Activated CD8-positive, alpha-beta memory T cell treated with anti-CD3 and anti-CD28 coated beads, Interleukin-2, amount 10 ng/mL, durations not matched to agents 7 days and 5 days (primary cell): ENCODE results near the gene TSPAN11. TPM values are rescaled to one million over a fixed set of nuclear protein-coding genes. Genes with fewer than 3 reads are reported as not detected.

Experiments used
- ATAC-seq: fragments of 150-1000 bp; cut with Tn5 transposase; one replicate; pipeline ENCODE4 v1.10.0; 2021; ENCODE audit warnings: moderate library complexity
- CTCF ChIA-PET: fragments of 350-600 bp; sonication (Branson Sonifier 250); formaldehyde crosslinking; loops from one replicate; lab custom pipeline; 2021; ENCODE audit warnings: antibody characterized with exemption; lab: Charles Lee
- DNase-seq: peaks from one replicate; pipeline ENCODE4 v3.0.0-alpha.2; 2020
- H3K27ac Mint-ChIP-seq: one replicate; pipeline ENCODE4 v1.8.0; 2021; ENCODE audit warnings: mild to moderate bottlenecking, mixed read lengths
- H3K27me3 Mint-ChIP-seq: one replicate; pipeline ENCODE4 v1.8.0; 2021; ENCODE audit warnings: mixed read lengths
- H3K36me3 Mint-ChIP-seq: one replicate; pipeline ENCODE4 v1.8.0; 2021; ENCODE audit warnings: mild to moderate bottlenecking, mixed read lengths
- H3K4me1 Mint-ChIP-seq: one replicate; pipeline ENCODE4 v1.8.0; 2021; ENCODE audit warnings: mixed read lengths
- H3K4me3 Mint-ChIP-seq: one replicate; pipeline ENCODE4 v1.8.0; 2021; ENCODE audit warnings: mild to moderate bottlenecking, moderate library complexity, mixed read lengths
- H3K9me3 Mint-ChIP-seq: one replicate; pipeline ENCODE4 v1.8.0; 2022; ENCODE audit warnings: low read depth, mixed read lengths
- total RNA-seq, 2 experiments: library from RNA; stranded (reverse); gene quantifications; one replicate each; pipeline ENCODE4 v1.2.3, GENCODE V29; 2021

TSPAN11 gene
- total RNA-seq, 2 experiments from 2014 or later: not detected

GRCh38 chr12:30900351-30900750, 26.2 kb upstream of the TSPAN11 start:
- Mint-ChIP-seq H3K27me3 (peaks cover 4% of the 10 kb centered on the region), H3K36me3 (no peaks in the 10 kb centered on the region), H3K9me3 (no peaks in the 10 kb centered on the region), H3K4me1 (no peaks in the 10 kb centered on the region), H3K27ac (no peak overlapping the region), H3K4me3 (no peak overlapping the region)
- CTCF ChIA-PET: no interaction called here
- ATAC-seq: no peak
- DNase-seq: no peak

GRCh38 chr12:30902001-30902400, 24.5 kb upstream of the TSPAN11 start:
- CTCF ChIA-PET: no interaction called here
- Mint-ChIP-seq H3K4me3 (no peak overlapping the region), H3K4me1 (no peaks in the 10 kb centered on the region), H3K27ac (no peak overlapping the region), H3K27me3 (peaks cover 4% of the 10 kb centered on the region), H3K9me3 (no peaks in the 10 kb centered on the region), H3K36me3 (no peaks in the 10 kb centered on the region)
- DNase-seq (no peak), ATAC-seq (no peak)

GRCh38 chr12:30902596-30902995, 24.0 kb upstream of the TSPAN11 start:
- Mint-ChIP-seq H3K27me3 (peaks cover 4% of the 10 kb centered on the region), H3K9me3 (no peaks in the 10 kb centered on the region), H3K4me3 (no peak overlapping the region), H3K27ac (no peak overlapping the region), H3K4me1 (no peaks in the 10 kb centered on the region), H3K36me3 (no peaks in the 10 kb centered on the region)
- CTCF ChIA-PET: no interaction called here
- no peak for ATAC-seq
- no peak for DNase-seq

GRCh38 chr12:30905463-30906009, 21.0 kb upstream of the TSPAN11 start:
- DNase-seq: no peak
- CTCF ChIA-PET: no interaction called here
- Mint-ChIP-seq H3K9me3 (no peaks in the 10 kb centered on the region), H3K36me3 (no peaks in the 10 kb centered on the region), H3K4me3 (no peak overlapping the region), H3K4me1 (no peaks in the 10 kb centered on the region), H3K27ac (no peak overlapping the region), H3K27me3 (peaks cover 13% of the 10 kb centered on the region)
- ATAC-seq: no peak

- CTCF ChIA-PET: no interaction called here
- Mint-ChIP-seq H3K27ac (no peak overlapping the region), H3K36me3 (no peaks in the 10 kb centered on the region), H3K4me1 (no peaks in the 10 kb centered on the region), H3K9me3 (no peaks in the 10 kb centered on the region), H3K27me3 (peaks cover 15% of the 10 kb centered on the region), H3K4me3 (no peak overlapping the region)
- ATAC-seq (no peak), DNase-seq (no peak)
Observed at GRCh38 chr12:30908076-30908721, 18.3 kb upstream of the TSPAN11 start.

- H3K9me3 Mint-ChIP-seq: no peaks in the 10 kb centered on the region
- DNase-seq (no peak), ATAC-seq (no peak)
- H3K36me3 Mint-ChIP-seq: no peaks in the 10 kb centered on the region
- no peaks in the 10 kb centered on the region for H3K4me1 Mint-ChIP-seq
- peaks cover 20% of the 10 kb centered on the region for H3K27me3 Mint-ChIP-seq
- CTCF ChIA-PET: no interaction called here
- H3K4me3 Mint-ChIP-seq: no peak overlapping the region
- no peak overlapping the region for H3K27ac Mint-ChIP-seq
Observed at GRCh38 chr12:30908722-30909348, 17.7 kb upstream of the TSPAN11 start.

- no peak overlapping the region for H3K27ac Mint-ChIP-seq
- ATAC-seq: no peak
- H3K4me1 Mint-ChIP-seq: no peaks in the 10 kb centered on the region
- no peaks in the 10 kb centered on the region for H3K36me3 Mint-ChIP-seq
- CTCF ChIA-PET: no interaction called here
- H3K4me3 Mint-ChIP-seq: no peak overlapping the region
- peaks cover 23% of the 10 kb centered on the region for H3K27me3 Mint-ChIP-seq
- H3K9me3 Mint-ChIP-seq: no peaks in the 10 kb centered on the region
- no peak for DNase-seq
Observed at GRCh38 chr12:30909349-30910037, 17.1 kb upstream of the TSPAN11 start.

- ATAC-seq: no peak
- H3K27me3 Mint-ChIP-seq: peaks cover 23% of the 10 kb centered on the region
- CTCF ChIA-PET: no interaction called here
- H3K4me1 Mint-ChIP-seq: no peaks in the 10 kb centered on the region
- H3K27ac Mint-ChIP-seq: no peak overlapping the region
- H3K9me3 Mint-ChIP-seq: no peaks in the 10 kb centered on the region
- H3K36me3 Mint-ChIP-seq: no peaks in the 10 kb centered on the region
- no peak for DNase-seq
- H3K4me3 Mint-ChIP-seq: no peak overlapping the region
Observed at GRCh38 chr12:30910038-30910350, 16.6 kb upstream of the TSPAN11 start.

GRCh38 chr12:30911207-30911606, 15.3 kb upstream of the TSPAN11 start:
- no peaks in the 10 kb centered on the region for H3K4me1 Mint-ChIP-seq
- H3K4me3 Mint-ChIP-seq: no peak overlapping the region
- H3K9me3 Mint-ChIP-seq: no peaks in the 10 kb centered on the region
- no peak overlapping the region for H3K27ac Mint-ChIP-seq
- DNase-seq (no peak), ATAC-seq (no peak)
- CTCF ChIA-PET: no interaction called here
- no peaks in the 10 kb centered on the region for H3K36me3 Mint-ChIP-seq
- peaks cover 23% of the 10 kb centered on the region for H3K27me3 Mint-ChIP-seq

GRCh38 chr12:30913323-30913722, 13.2 kb upstream of the TSPAN11 start:
- Mint-ChIP-seq H3K9me3 (no peaks in the 10 kb centered on the region), H3K27ac (no peak overlapping the region), H3K4me1 (no peaks in the 10 kb centered on the region), H3K4me3 (no peak overlapping the region), H3K27me3 (peaks cover 26% of the 10 kb centered on the region), H3K36me3 (no peaks in the 10 kb centered on the region)
- ATAC-seq: no peak
- no peak for DNase-seq
- CTCF ChIA-PET: no interaction called here

- no peaks in the 10 kb centered on the region for H3K36me3 Mint-ChIP-seq
- no peak overlapping the region for H3K4me3 Mint-ChIP-seq
- H3K27ac Mint-ChIP-seq: no peak overlapping the region
- no peaks in the 10 kb centered on the region for H3K4me1 Mint-ChIP-seq
- DNase-seq (no peak), ATAC-seq (no peak)
- H3K9me3 Mint-ChIP-seq: no peaks in the 10 kb centered on the region
- CTCF ChIA-PET: no interaction called here
- H3K27me3 Mint-ChIP-seq: peaks cover 19% of the 10 kb centered on the region
Observed at GRCh38 chr12:30914986-30915591, 11.5 kb upstream of the TSPAN11 start.

GRCh38 chr12:30923057-30923456, 3.5 kb upstream of the TSPAN11 start:
- no peak overlapping the region for H3K4me3 Mint-ChIP-seq
- no peak overlapping the region for H3K27ac Mint-ChIP-seq
- peaks cover 45% of the 10 kb centered on the region for H3K27me3 Mint-ChIP-seq
- H3K9me3 Mint-ChIP-seq: no peaks in the 10 kb centered on the region
- no peaks in the 10 kb centered on the region for H3K4me1 Mint-ChIP-seq
- CTCF ChIA-PET: interaction anchor here (0.6 kb wide), 1 partner anchor 95 kb away, joined by 3 read pairs; no protein-coding TSS in a partner anchor
- H3K36me3 Mint-ChIP-seq: no peaks in the 10 kb centered on the region
- DNase-seq: no peak
- ATAC-seq: no peak

GRCh38 chr12:30925607-30926242, 823 bp upstream of the TSPAN11 start:
- DNase-seq: no peak

More at GRCh38 chr12:30925607-30926242, 823 bp upstream of the TSPAN11 start:
- H3K36me3 Mint-ChIP-seq: no peaks in the 10 kb centered on the region
- ATAC-seq: no peak
- no peaks in the 10 kb centered on the region for H3K4me1 Mint-ChIP-seq
- H3K27me3 Mint-ChIP-seq: peaks cover 59% of the 10 kb centered on the region
- no peak overlapping the region for H3K4me3 Mint-ChIP-seq
- no peak overlapping the region for H3K27ac Mint-ChIP-seq
- H3K9me3 Mint-ChIP-seq: no peaks in the 10 kb centered on the region
- CTCF ChIA-PET: no interaction called here
